Erythroblast (primary cell): ENCODE measurements around the gene TPI1.

Source experiments
- GATA1 ChIP-seq: IDR thresholded peaks from 2 replicates; pipeline ENCODE4 v1.6.1; 2011; ENCODE audit warnings: low read depth, mild to moderate bottlenecking, control low read depth, low read length, moderate library complexity
- POLR2A ChIP-seq: IDR thresholded peaks from 2 replicates; pipeline ENCODE4 v1.6.1; 2011; ENCODE audit warnings: mild to moderate bottlenecking, low read length

DNA sequence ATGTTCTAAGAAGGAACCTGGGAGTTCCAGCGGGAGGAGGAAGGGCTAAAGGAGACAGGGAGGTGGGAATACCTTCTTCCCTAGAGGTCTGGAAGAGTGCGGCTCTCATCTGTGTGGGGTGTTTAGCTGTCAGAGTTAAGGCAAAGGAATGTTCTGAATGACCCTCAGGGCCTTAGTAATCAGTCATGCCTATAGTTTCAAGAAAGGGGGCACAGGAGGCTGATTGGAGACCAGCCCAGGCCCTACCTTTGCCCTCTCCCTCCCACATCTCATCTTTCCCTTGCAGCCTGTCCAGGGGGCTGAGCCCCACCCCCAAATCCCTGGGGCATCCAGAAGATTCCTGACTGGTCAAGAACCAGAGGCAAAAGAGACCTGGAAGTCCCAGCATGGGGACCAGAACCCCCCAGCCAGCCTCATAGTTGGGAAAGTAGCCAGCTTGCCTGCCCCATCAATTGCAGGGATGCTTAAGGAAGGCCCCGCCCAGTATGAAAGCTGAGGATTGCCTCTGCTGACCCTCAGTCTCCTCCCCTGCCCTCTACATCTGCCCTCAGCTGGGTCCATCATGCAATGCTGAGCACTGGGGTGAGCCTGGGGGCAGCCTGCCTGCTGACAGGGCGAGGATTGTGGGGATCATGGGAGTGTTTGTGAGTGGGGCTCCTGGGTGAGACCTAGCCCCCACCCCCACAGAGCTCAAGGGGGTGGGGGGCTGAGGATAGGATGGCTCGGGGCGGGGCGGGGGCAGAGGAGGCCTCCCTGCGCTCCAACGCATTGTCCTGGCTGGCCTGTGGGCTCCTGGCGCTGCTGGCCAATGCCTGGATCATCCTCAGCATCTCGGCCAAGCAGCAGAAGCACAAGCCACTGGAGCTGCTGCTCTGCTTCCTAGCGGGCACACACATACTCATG, 43.9 kb upstream of the TPI1 start:
- TF ChIP-seq POLR2A (no peak), GATA1 (no peak)
